GM21576 (cell line): ENCODE measurements around the gene TBC1D24.
"Not testable (repeated sequence)": the region's sequence is repeated elsewhere in the genome, so short reads cannot be mapped to it uniquely, and the experiment has no call there.

Experiments
- ATAC-seq: cut with Tn5 transposase; IDR thresholded peaks from one replicate; pipeline ENCODE4 v1.9.1; 2021; ENCODE audit warnings: mild to moderate bottlenecking, moderate library complexity; ENCODE audit not compliant: unreplicated experiment

The TBC1D24 gene

GRCh38 chr16:2468233-2468724 is 6.6 kb upstream of the TBC1D24 start:
- ATAC-seq: no peak

- ATAC-seq: peak; percentile 36
These were observed 6.1 kb upstream of the TBC1D24 start for GRCh38 chr16:2468725-2469398.

GRCh38 chr16:2469399-2470233 is 5.3 kb upstream of the TBC1D24 start:
- no peak for ATAC-seq

GRCh38 chr16:2470234-2470601 is 4.7 kb upstream of the TBC1D24 start:
- no peak for ATAC-seq

- ATAC-seq: no peak
These were observed 4.3 kb upstream of the TBC1D24 start for GRCh38 chr16:2470603-2471015.

GRCh38 chr16:2471016-2471652 is 3.8 kb upstream of the TBC1D24 start, which contains the start of gene NTN3:
TSS of gene NTN3 (plus strand) at chr16:2471297. CDS start at chr16:2471702, 405 bp downstream.
- ATAC-seq: no peak

GRCh38 chr16:2471653-2472487 is 3.1 kb upstream of the TBC1D24 start:
- no peak for ATAC-seq

GRCh38 chr16:2472488-2472864 is 2.5 kb upstream of the TBC1D24 start:
- ATAC-seq: no peak

GRCh38 chr16:2472885-2473445 is 2.0 kb upstream of the TBC1D24 start:
- ATAC-seq: no peak

GRCh38 chr16:2473446-2473926 is 1.4 kb upstream of the TBC1D24 start:
- no peak for ATAC-seq

- ATAC-seq: no peak
These were observed 689 bp upstream of the TBC1D24 start for GRCh38 chr16:2473999-2474876.

- no peak for ATAC-seq
These were observed 752 bp downstream of the TBC1D24 start for GRCh38 chr16:2475413-2476344.

- ATAC-seq: no peak
These were observed 1.4 kb downstream of the TBC1D24 start for GRCh38 chr16:2476345-2476720.

GRCh38 chr16:2476741-2477140 is 1.8 kb downstream of the TBC1D24 start:
- ATAC-seq: no peak

GRCh38 chr16:2477327-2477726 is 2.4 kb downstream of the TBC1D24 start:
- ATAC-seq: no peak

GRCh38 chr16:2478279-2478678 is 3.4 kb downstream of the TBC1D24 start:
- no peak for ATAC-seq

GRCh38 chr16:2479996-2480395 is 5.1 kb downstream of the TBC1D24 start:
- not testable (repeated sequence) for ATAC-seq

- ATAC-seq: no peak
These were observed 6.0 kb downstream of the TBC1D24 start for GRCh38 chr16:2480948-2481347.
